Hepatocyte (in vitro differentiated cells): ENCODE measurements around the gene KIF5C. TPM values are rescaled to one million over a fixed set of nuclear protein-coding genes. Genes with fewer than 3 reads are reported as not detected.

Experiments used
- DNase-seq: peaks from one replicate; pipeline ENCODE4 v3.0.0-alpha.2; 2016; ENCODE audit warnings: low spot score
- H2AFZ ChIP-seq: fragments of 200-600 bp; sonication (generic); 2 replicates; pipeline ENCODE4 v1.6.0; 2016; ENCODE audit warnings: antibody characterized with exemption, mild to moderate bottlenecking
- H3K27ac ChIP-seq: fragments of 200-600 bp; sonication (generic); 2 replicates; pipeline ENCODE4 v1.5.1; 2016; ENCODE audit warnings: mild to moderate bottlenecking
- H3K27me3 ChIP-seq: fragments of 200-600 bp; sonication (generic); 2 replicates; pipeline ENCODE4 v1.6.1; 2016
- H3K36me3 ChIP-seq: fragments of 200-600 bp; sonication (generic); replicated peaks from 2 replicates; pipeline ENCODE4 v1.5.1; 2016; ENCODE audit warnings: low read depth; ENCODE audit not compliant: insufficient read depth
- H3K4me1 ChIP-seq: fragments of 200-600 bp; sonication (generic); 2 replicates; pipeline ENCODE4 v1.5.1; 2016; ENCODE audit warnings: mild to moderate bottlenecking, moderate library complexity; ENCODE audit not compliant: insufficient read depth
- H3K4me2 ChIP-seq: fragments of 200-600 bp; sonication (generic); 2 replicates; pipeline ENCODE4 v1.6.0; 2016
- H3K4me3 ChIP-seq: fragments of 200-600 bp; sonication (generic); 2 replicates; pipeline ENCODE4 v1.5.1; 2016; ENCODE audit warnings: mild to moderate bottlenecking
- H3K79me2 ChIP-seq: fragments of 200-600 bp; sonication (generic); 2 replicates; pipeline ENCODE4 v1.6.0; 2017; ENCODE audit warnings: mild to moderate bottlenecking
- H3K9me2 ChIP-seq: fragments of 200-600 bp; sonication (generic); replicated peaks from 2 replicates; pipeline ENCODE4 v1.6.0; 2017; ENCODE audit warnings: mild to moderate bottlenecking; ENCODE audit not compliant: insufficient read depth
- H3K9me3 ChIP-seq: fragments of 200-600 bp; sonication (generic); 2 replicates; pipeline ENCODE4 v1.5.1; 2016; ENCODE audit warnings: low read depth, mild to moderate bottlenecking
- H4K20me1 ChIP-seq: fragments of 200-600 bp; sonication (generic); 2 replicates; pipeline ENCODE4 v1.6.0; 2016; ENCODE audit warnings: mild to moderate bottlenecking; ENCODE audit not compliant: insufficient read depth, poor library complexity, severe bottlenecking
- CTCF ChIP-seq: fragments of 200-600 bp; sonication (generic); IDR thresholded peaks from 2 replicates; pipeline ENCODE4 v1.5.1; 2016; ENCODE audit warnings: antibody characterized with exemption, mild to moderate bottlenecking; ENCODE audit not compliant: poor library complexity
- EZH2 ChIP-seq: fragments of 200-600 bp; sonication (generic); IDR thresholded peaks from 2 replicates; pipeline ENCODE4 v1.6.1; 2016; ENCODE audit warnings: antibody characterized with exemption, mild to moderate bottlenecking, borderline replicate concordance
- EZH2phosphoT487 ChIP-seq: fragments of 200-600 bp; sonication (generic); IDR thresholded peaks from one replicate; pipeline ENCODE4 v1.6.1; 2018; ENCODE audit warnings: antibody characterized with exemption, mild to moderate bottlenecking, low read depth, moderate library complexity; ENCODE audit not compliant: unreplicated experiment, severe bottlenecking
- WGBS: methylation state at CpG from one replicate; pipeline ENCODE4 v1.1.6; 2016; ENCODE audit warnings: low lambda C conversion rate; ENCODE audit errors: missing lambda C conversion rate; 5-methylcytosine and 5-hydroxymethylcytosine counted together
- polyA plus RNA-seq: library from polyadenylated mRNA; unstranded; fragments of >200 nt; fragmentation: Nextera tagmentation; extraction: Ambion mirVana; gene quantifications from 2 replicates; pipeline ENCODE4 v1.2.1, GENCODE V29; 2016
- total RNA-seq: library from RNA; depleted of rRNA; stranded (reverse); fragments of >200 nt; gene quantifications from 2 replicates; pipeline ENCODE4 v1.2.3, GENCODE V29; 2014

The KIF5C gene
- total and polyA plus RNA-seq, 2 experiments from 2014 or later: 2.1 to 3.6 TPM

GRCh38 chr2:148957023-148957422, 82.0 kb downstream of the KIF5C start:
- H2AFZ ChIP-seq: no peak overlapping the region
- TF ChIP-seq EZH2 (no peak), EZH2phosphoT487 (no peak), CTCF (no peak)

GRCh38 chr2:148959745-148960144, 84.7 kb downstream of the KIF5C start:
- no peaks in the 10 kb centered on the region for H3K9me2 ChIP-seq
- no peaks in the 10 kb centered on the region for H3K36me3 ChIP-seq
- DNase-seq: no peak
- WGBS: 90% methylated on average over 5 of the region's 5 CpGs
- TF ChIP-seq EZH2 (no peak), EZH2phosphoT487 (no peak), CTCF (no peak)
- H3K27me3 ChIP-seq: no peaks in the 10 kb centered on the region
- no peak overlapping the region for H3K27ac ChIP-seq
- no peak overlapping the region for H2AFZ ChIP-seq
- no peaks in the 10 kb centered on the region for H3K79me2 ChIP-seq
- H3K4me3 ChIP-seq: no peak overlapping the region
- H3K4me2 ChIP-seq: no peak overlapping the region
- no peaks in the 10 kb centered on the region for H4K20me1 ChIP-seq
- H3K9me3 ChIP-seq: no peaks in the 10 kb centered on the region
- H3K4me1 ChIP-seq: no peaks in the 10 kb centered on the region

More at GRCh38 chr2:148957023-148957422, 82.0 kb downstream of the KIF5C start:
- no peak for DNase-seq
- Histone ChIP-seq H3K27me3 (no peaks in the 10 kb centered on the region), H3K4me3 (no peak overlapping the region), H3K4me2 (no peak overlapping the region), H3K36me3 (no peaks in the 10 kb centered on the region), H4K20me1 (no peaks in the 10 kb centered on the region), H3K27ac (no peak overlapping the region), H3K79me2 (no peaks in the 10 kb centered on the region), H3K9me3 (no peaks in the 10 kb centered on the region), H3K4me1 (no peaks in the 10 kb centered on the region), H3K9me2 (no peaks in the 10 kb centered on the region)
- WGBS: 98% methylated on average over 4 of the region's 4 CpGs

- Histone ChIP-seq H3K36me3 (no peaks in the 10 kb centered on the region), H3K9me2 (no peaks in the 10 kb centered on the region), H3K9me3 (no peaks in the 10 kb centered on the region), H3K4me1 (no peaks in the 10 kb centered on the region), H3K4me2 (no peak overlapping the region), H3K4me3 (no peak overlapping the region), H4K20me1 (no peaks in the 10 kb centered on the region), H3K27me3 (no peaks in the 10 kb centered on the region), H3K27ac (no peak overlapping the region), H3K79me2 (no peaks in the 10 kb centered on the region), H2AFZ (no peak overlapping the region)
- no peak for DNase-seq
- WGBS: 89% methylated on average over 3 of the region's 3 CpGs
- TF ChIP-seq EZH2phosphoT487 (no peak), CTCF (no peak), EZH2 (no peak)
Measured at GRCh38 chr2:148960483-148960882, 85.5 kb downstream of the KIF5C start.

- TF ChIP-seq EZH2 (no peak), EZH2phosphoT487 (no peak), CTCF (no peak)
- H3K4me3 ChIP-seq: no peak overlapping the region
Measured at GRCh38 chr2:148963461-148963860, 88.4 kb downstream of the KIF5C start.

More at GRCh38 chr2:148963461-148963860, 88.4 kb downstream of the KIF5C start:
- WGBS: 91% methylated on average over 3 of the region's 3 CpGs
- DNase-seq: no peak
- Histone ChIP-seq H3K9me3 (no peaks in the 10 kb centered on the region), H3K27me3 (no peaks in the 10 kb centered on the region), H3K27ac (no peak overlapping the region), H2AFZ (no peak overlapping the region), H3K36me3 (no peaks in the 10 kb centered on the region), H3K4me2 (no peak overlapping the region), H3K9me2 (no peaks in the 10 kb centered on the region), H3K4me1 (no peaks in the 10 kb centered on the region), H4K20me1 (no peaks in the 10 kb centered on the region), H3K79me2 (no peaks in the 10 kb centered on the region)
